Limb (tissue), 2 donors: ENCODE data around the gene DBNDD1.

Experiments
- DNase-seq, 2 donors: peaks; one replicate each; pipeline ENCODE4 v3.0.0-alpha.2; 2016; ENCODE audit errors: extremely low spot score in 2 of 2

Gene DBNDD1

DNA sequence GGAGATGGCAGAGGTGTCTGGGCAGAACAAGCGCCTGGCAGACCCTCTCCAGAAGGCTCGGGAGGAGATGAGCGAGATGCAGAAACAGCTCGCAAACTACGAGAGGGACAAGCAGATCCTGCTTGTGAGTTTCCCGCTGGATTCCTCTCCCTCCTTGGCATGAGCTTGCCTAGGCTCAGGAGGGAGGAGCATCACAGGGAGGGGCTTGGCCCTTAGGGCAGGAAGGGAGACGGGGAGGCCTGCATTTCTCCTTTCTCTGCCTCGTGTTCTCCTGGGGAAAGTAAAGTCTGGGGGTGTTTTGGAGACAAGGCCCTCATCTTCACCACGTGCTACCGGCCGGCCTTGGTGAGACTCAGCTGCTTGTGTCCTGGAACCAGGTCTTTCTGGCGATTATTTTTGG is 18.0 kb upstream of the DBNDD1 start:
- DNase-seq = no peak

DNA sequence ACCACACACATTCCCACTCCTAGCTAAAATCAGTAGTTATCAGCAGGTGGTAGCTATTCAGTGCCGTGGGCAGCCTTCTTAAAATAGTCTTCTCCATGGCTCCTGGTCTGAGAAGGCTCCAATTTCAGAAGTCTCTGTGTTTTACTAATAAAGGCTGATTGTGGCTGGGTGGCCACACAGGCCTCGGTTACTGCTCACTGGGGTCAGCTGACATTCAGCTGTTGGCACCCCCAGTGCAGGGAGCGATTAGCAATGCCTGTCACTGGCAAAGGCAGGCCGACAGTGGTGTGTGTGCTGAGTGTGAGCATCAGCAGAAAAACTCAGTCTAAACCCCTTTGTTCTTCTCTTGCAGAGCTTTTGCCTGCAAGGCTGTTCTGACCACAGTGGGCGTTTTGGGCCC is 16.6 kb upstream of the DBNDD1 start:
- DNase-seq = no peak

DNA sequence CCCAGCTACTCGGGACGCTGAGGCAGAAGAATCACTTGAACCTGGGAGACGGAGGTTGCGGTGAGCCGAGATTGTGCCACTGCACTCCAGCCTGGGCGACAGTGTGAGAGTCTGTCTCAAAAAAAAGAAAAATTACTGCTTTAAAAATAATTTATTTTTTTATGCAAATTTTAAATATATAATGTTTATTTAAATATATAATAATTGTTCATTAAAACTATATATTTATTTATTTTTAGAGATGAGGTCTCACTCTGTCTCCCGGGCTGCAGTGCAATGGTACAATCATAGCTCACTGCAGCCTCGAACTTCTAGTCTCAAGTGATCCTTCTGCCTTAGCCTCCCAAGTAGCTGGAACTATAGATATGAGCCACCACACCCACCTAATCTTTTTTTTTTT is 15.2 kb upstream of the DBNDD1 start:
- DNase-seq = no peak

GRCh38 chr16:90033387-90033786 is 14.1 kb upstream of the DBNDD1 start:
- no peak for DNase-seq

DNA sequence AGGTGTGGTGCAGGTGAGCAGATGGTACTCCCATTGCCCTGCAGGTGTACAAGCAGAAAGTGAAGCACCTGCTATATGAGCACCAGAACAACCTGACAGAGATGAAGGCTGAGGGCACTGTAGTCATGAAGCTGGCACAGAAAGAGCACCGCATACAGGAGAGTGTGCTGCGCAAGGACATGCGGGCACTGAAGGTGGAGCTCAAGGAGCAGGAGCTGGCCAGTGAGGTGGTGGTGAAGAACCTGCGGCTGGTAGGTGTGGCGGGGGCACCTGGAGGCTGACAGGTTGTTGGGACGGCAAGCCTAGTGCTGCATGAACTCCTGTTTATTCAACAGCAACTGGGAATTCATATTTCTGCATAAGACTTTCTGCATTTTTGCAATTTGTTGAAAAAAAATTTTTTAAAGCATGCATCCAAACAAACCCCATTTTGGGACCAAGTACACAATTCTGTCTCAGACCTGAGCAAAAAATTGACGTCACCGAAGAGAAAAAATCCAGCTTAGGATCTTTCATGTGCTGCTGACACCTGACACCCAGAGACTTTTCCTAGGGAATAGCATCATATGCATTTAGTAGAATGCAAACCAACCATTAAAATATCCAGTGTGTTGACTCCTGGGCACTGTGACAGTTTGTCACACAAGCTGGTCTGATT is 13.5 kb upstream of the DBNDD1 start:
- DNase-seq = peak in 1 of 2 donors; percentile 42

- DNase-seq = no peak
These were observed 12.8 kb upstream of the DBNDD1 start for GRCh38 chr16:90031931-90032673.

GRCh38 chr16:90031186-90031930 is 12.1 kb upstream of the DBNDD1 start:
- DNase-seq = no peak

DNA sequence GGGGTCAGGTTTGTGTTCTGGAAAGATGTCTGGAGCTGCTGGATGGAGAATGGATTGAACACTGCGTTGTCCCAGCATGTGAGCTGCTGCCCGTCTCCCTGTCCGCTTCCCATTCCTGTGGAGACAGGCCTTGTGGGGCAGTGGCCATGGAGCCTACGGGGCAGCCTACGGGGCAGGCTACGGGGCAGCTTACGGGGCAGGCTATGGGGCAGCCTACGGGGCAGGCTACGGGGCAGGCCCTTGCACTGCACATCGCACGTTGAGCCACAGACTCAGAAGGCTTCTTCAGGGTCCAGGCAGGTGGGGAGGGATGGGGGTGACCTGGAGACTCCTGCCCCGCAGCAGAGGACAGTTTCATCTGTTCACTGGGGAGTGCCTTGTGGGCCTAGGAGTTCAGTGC is 9.7 kb upstream of the DBNDD1 start:
- DNase-seq = no peak

DNA sequence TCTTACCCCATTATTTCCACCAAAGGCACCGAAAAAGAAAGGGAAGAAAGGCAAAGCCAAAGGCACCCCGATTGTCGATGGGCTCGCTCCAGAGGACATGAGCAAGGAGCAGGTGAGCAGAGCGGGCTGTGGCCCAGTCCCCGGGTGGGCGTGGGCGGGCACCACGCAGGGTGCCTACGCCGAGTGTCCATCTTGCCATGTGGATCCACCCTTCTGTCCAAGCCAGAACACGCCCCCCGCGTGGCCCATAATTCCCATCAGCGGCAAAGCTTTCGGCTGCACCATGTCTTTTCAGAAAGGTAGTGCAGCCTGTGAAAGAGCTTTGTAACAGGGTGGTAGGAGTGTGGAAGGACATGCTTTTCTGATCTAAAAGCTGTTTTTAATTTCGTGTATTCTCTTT is 8.4 kb upstream of the DBNDD1 start:
- DNase-seq = no peak

GRCh38 chr16:90026135-90026534 is 6.9 kb upstream of the DBNDD1 start:
- DNase-seq = no peak

- DNase-seq = no peak
These were observed 3.8 kb upstream of the DBNDD1 start for GRCh38 chr16:90023078-90023447.

DNA sequence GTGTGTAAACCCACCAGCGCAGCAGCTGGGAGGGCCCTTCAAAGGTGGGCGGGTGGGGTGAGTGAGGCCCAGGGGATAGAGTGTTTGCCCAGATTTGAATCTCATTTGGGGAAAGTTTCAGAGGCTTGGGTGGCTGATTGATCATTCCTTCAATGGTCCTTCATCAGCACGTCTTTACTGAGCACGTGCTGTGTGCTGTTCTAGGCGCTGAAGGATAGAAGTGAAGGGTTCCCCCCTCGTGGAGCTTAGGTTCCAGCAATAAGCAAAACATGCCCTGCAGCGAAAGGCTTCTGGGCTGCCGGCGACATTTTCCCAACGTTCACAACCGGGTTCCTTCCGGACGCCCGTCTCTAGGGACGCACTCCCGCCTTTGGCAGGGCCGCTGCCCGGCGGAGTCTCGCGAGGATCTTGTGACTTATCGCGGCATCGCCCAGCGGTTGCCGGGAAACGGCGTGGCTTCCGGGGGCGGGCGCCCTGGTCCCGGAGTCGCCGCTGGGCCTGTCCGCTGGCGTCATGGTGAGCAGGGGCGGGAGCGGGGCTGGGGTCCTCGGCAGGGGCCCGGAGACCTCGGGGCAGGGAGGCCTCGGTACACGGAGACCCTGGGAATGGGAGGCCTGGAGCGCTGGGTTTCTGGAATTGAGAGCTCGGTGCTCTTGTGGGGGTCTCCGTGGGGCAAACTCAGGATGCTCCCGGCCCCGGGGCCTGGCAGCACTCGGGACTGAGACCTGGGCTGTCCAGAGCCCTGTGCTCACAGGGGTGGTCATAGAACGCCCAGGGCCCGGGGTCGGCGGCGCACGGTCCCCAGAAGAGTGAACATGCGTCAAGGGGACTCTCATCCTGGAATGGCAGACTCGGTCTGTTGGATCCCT is 3.2 kb upstream of the DBNDD1 start:
- peak; percentile 88 to 94 for DNase-seq

DNA sequence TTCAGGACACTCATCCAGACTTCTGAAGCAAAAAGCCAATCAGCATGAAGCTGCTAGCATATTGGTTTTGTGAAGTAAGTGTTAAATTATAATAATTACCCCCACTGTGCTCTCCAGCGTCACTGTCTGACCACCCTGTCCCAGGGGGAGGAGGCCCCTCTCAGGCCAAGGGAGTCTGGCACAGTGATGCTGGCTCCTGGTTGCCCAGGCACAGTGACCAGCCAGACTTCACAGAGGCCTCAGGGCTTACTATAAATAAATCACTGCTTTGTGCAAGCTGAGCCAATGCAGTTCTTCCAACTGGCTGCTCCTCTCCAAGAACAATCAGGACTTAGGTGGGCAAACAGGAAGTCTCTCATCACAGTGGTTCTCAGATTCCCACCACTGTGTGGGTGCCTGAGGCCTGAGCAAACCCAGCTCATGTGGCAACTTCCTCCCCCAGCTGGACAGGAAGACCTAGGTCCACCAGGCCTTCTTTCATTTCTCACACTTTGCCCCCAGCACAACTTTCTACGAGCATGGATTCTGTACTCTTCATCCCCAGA is 1.7 kb upstream of the DBNDD1 start:
- DNase-seq = no peak

- DNase-seq = no peak
These were observed 1.1 kb upstream of the DBNDD1 start for GRCh38 chr16:90020260-90020837.

GRCh38 chr16:90019543-90020259 is 445 bp upstream of the DBNDD1 start:
- peak in 1 of 2 donors; percentile 76 for DNase-seq

DNA sequence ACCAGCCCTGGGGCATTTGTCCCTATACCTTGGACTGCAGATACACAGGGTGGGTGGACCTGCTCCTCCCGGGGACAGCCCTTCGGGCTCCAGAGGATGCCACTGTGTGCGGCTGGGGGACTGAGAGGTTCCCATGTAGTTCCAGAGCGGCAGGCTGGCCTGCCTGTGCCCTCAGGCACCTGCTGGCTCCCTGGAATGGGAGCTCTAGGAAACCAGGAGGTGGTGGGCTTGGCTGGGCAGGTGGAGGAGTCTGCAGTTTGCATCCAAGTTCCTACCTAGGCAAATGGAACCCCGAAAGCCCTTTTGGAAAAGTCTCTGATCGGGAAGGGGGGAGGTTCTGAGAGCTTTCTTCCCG is 982 bp downstream of the DBNDD1 start:
- no peak for DNase-seq

- DNase-seq = no peak
These were observed 2.8 kb downstream of the DBNDD1 start for GRCh38 chr16:90016339-90016950.

GRCh38 chr16:90015586-90016338 is 3.5 kb downstream of the DBNDD1 start:
- DNase-seq = no peak
